Dermis lymphatic vessel endothelial cell (primary cell): ENCODE results near the gene IGFL1. TPM values are rescaled to one million over a fixed set of nuclear protein-coding genes. Genes with fewer than 3 reads are reported as not detected.

Experiments used
- total RNA-seq: library from RNA; depleted of rRNA; stranded (reverse); fragments of >200 nt; gene quantifications from 2 replicates; pipeline ENCODE4 v1.2.1, GENCODE V29; 2014

IGFL1 gene
- total RNA-seq, result not detected in 2 replicates

GRCh38 chr19:46229442-46229841 lies at the start of gene IGFL1:
TSS of gene IGFL1 (plus strand) at chr19:46229742. CDS start at chr19:46229775, 33 bp downstream.

Other genes with a start within 250 kb of the IGFL1 start
- gene CCDC61, start 234.3 kb upstream of the IGFL1 start, total RNA-seq, result 3.6 and 5.6 TPM in 2 replicates
- not detected in 2 replicates for gene PGLYRP1, start 206.7 kb upstream of the IGFL1 start, total RNA-seq
- gene IGFL4, start 188.7 kb upstream of the IGFL1 start, total RNA-seq, result not detected in 2 replicates
- not detected in 2 replicates for gene IGFL3, start 105.1 kb upstream of the IGFL1 start, total RNA-seq
- not detected in 2 replicates for gene IGFL2, start 81.5 kb upstream of the IGFL1 start, total RNA-seq
- 5.6 and 10.7 TPM in 2 replicates for gene HIF3A, start 67.3 kb downstream of the IGFL1 start, total RNA-seq
- gene PPP5C, start 117.3 kb downstream of the IGFL1 start, total RNA-seq, result 69.5 and 78.3 TPM in 2 replicates
- gene CCDC8, start 183.8 kb downstream of the IGFL1 start, total RNA-seq, result 0.17 and 0.22 TPM in 2 replicates
- gene PNMA8C, start 199.2 kb downstream of the IGFL1 start, total RNA-seq, result not detected in 2 replicates
- gene PNMA8A, start 241.8 kb downstream of the IGFL1 start, total RNA-seq, result 0.52 TPM in 1 of 2 replicates, not detected in the other